Hepatocyte (in vitro differentiated cells): ENCODE data around the gene SMAP1. TPM values are rescaled to one million over a fixed set of nuclear protein-coding genes. Genes with fewer than 3 reads are reported as not detected.

Experiments
- DNase-seq: peaks from one replicate; pipeline ENCODE4 v3.0.0-alpha.2; 2016; ENCODE audit warnings: low spot score
- H2AFZ ChIP-seq: fragments of 200-600 bp; sonication (generic); 2 replicates; pipeline ENCODE4 v1.6.0; 2016; ENCODE audit warnings: antibody characterized with exemption, mild to moderate bottlenecking
- H3K27ac ChIP-seq: fragments of 200-600 bp; sonication (generic); 2 replicates; pipeline ENCODE4 v1.5.1; 2016; ENCODE audit warnings: mild to moderate bottlenecking
- H3K27me3 ChIP-seq: fragments of 200-600 bp; sonication (generic); 2 replicates; pipeline ENCODE4 v1.6.1; 2016
- H3K36me3 ChIP-seq: fragments of 200-600 bp; sonication (generic); replicated peaks from 2 replicates; pipeline ENCODE4 v1.5.1; 2016; ENCODE audit warnings: low read depth; ENCODE audit not compliant: insufficient read depth
- H3K4me1 ChIP-seq: fragments of 200-600 bp; sonication (generic); 2 replicates; pipeline ENCODE4 v1.5.1; 2016; ENCODE audit warnings: mild to moderate bottlenecking, moderate library complexity; ENCODE audit not compliant: insufficient read depth
- H3K4me2 ChIP-seq: fragments of 200-600 bp; sonication (generic); 2 replicates; pipeline ENCODE4 v1.6.0; 2016
- H3K4me3 ChIP-seq: fragments of 200-600 bp; sonication (generic); 2 replicates; pipeline ENCODE4 v1.5.1; 2016; ENCODE audit warnings: mild to moderate bottlenecking
- H3K79me2 ChIP-seq: fragments of 200-600 bp; sonication (generic); 2 replicates; pipeline ENCODE4 v1.6.0; 2017; ENCODE audit warnings: mild to moderate bottlenecking
- H3K9me2 ChIP-seq: fragments of 200-600 bp; sonication (generic); replicated peaks from 2 replicates; pipeline ENCODE4 v1.6.0; 2017; ENCODE audit warnings: mild to moderate bottlenecking; ENCODE audit not compliant: insufficient read depth
- H3K9me3 ChIP-seq: fragments of 200-600 bp; sonication (generic); 2 replicates; pipeline ENCODE4 v1.5.1; 2016; ENCODE audit warnings: low read depth, mild to moderate bottlenecking
- H4K20me1 ChIP-seq: fragments of 200-600 bp; sonication (generic); 2 replicates; pipeline ENCODE4 v1.6.0; 2016; ENCODE audit warnings: mild to moderate bottlenecking; ENCODE audit not compliant: insufficient read depth, poor library complexity, severe bottlenecking
- EZH2 ChIP-seq: fragments of 200-600 bp; sonication (generic); IDR thresholded peaks from 2 replicates; pipeline ENCODE4 v1.6.1; 2016; ENCODE audit warnings: antibody characterized with exemption, mild to moderate bottlenecking, borderline replicate concordance
- EZH2phosphoT487 ChIP-seq: fragments of 200-600 bp; sonication (generic); IDR thresholded peaks from one replicate; pipeline ENCODE4 v1.6.1; 2018; ENCODE audit warnings: antibody characterized with exemption, mild to moderate bottlenecking, low read depth, moderate library complexity; ENCODE audit not compliant: unreplicated experiment, severe bottlenecking
- WGBS: methylation state at CpG from one replicate; pipeline ENCODE4 v1.1.6; 2016; ENCODE audit warnings: low lambda C conversion rate; ENCODE audit errors: missing lambda C conversion rate; 5-methylcytosine and 5-hydroxymethylcytosine counted together
- polyA plus RNA-seq: library from polyadenylated mRNA; unstranded; fragments of >200 nt; fragmentation: Nextera tagmentation; extraction: Ambion mirVana; gene quantifications from 2 replicates; pipeline ENCODE4 v1.2.1, GENCODE V29; 2016
- total RNA-seq: library from RNA; depleted of rRNA; stranded (reverse); fragments of >200 nt; gene quantifications from 2 replicates; pipeline ENCODE4 v1.2.3, GENCODE V29; 2014
- TF ChIP-seq, protein P1 (sequence below): fragments of 200-600 bp; sonication (generic); IDR thresholded peaks from 2 replicates; pipeline ENCODE4 v1.5.1; 2016; ENCODE audit warnings: antibody characterized with exemption, mild to moderate bottlenecking; ENCODE audit not compliant: poor library complexity

The SMAP1 gene
- total and polyA plus RNA-seq, 2 experiments from 2014 or later, result 28.2 to 42.4 TPM

DNA sequence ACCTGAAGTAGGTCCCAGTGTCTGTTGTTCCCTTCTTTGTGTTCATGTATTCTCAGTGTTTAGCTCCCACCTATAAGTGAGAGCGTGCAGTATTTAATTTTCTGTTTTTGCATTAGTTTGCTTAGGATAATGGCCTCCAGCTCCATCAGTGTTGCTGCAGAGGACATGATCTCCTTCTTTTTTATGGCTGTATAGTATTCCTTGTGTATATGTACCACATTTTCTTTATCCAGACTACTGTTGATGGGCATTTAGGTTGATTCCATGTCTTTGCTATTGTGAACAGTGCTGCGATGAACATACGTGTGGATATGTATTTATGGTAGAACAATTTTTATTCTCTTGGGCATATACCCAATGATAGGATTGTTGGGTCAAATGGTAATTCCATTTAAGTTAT lies 163.7 kb downstream of the SMAP1 start:
- H3K4me2 ChIP-seq, result no peak overlapping the region
- H3K4me1 ChIP-seq, result no peaks in the 10 kb centered on the region
- TF ChIP-seq, protein P1, sequence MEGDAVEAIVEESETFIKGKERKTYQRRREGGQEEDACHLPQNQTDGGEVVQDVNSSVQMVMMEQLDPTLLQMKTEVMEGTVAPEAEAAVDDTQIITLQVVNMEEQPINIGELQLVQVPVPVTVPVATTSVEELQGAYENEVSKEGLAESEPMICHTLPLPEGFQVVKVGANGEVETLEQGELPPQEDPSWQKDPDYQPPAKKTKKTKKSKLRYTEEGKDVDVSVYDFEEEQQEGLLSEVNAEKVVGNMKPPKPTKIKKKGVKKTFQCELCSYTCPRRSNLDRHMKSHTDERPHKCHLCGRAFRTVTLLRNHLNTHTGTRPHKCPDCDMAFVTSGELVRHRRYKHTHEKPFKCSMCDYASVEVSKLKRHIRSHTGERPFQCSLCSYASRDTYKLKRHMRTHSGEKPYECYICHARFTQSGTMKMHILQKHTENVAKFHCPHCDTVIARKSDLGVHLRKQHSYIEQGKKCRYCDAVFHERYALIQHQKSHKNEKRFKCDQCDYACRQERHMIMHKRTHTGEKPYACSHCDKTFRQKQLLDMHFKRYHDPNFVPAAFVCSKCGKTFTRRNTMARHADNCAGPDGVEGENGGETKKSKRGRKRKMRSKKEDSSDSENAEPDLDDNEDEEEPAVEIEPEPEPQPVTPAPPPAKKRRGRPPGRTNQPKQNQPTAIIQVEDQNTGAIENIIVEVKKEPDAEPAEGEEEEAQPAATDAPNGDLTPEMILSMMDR, result no peak
- TF ChIP-seq EZH2 (no peak), EZH2phosphoT487 (no peak)
- no peak overlapping the region for H2AFZ ChIP-seq
- H4K20me1 ChIP-seq, result no peaks in the 10 kb centered on the region
- H3K27me3 ChIP-seq, result no peaks in the 10 kb centered on the region
- no peaks in the 10 kb centered on the region for H3K36me3 ChIP-seq
- no peak overlapping the region for H3K27ac ChIP-seq
- DNase-seq, result no peak
- H3K79me2 ChIP-seq, result peaks cover 17% of the 10 kb centered on the region
- no peaks in the 10 kb centered on the region for H3K9me3 ChIP-seq
- H3K9me2 ChIP-seq, result no peaks in the 10 kb centered on the region
- WGBS, result 99% methylated on average over 3 of the region's 3 CpGs
- H3K4me3 ChIP-seq, result no peak overlapping the region

DNA sequence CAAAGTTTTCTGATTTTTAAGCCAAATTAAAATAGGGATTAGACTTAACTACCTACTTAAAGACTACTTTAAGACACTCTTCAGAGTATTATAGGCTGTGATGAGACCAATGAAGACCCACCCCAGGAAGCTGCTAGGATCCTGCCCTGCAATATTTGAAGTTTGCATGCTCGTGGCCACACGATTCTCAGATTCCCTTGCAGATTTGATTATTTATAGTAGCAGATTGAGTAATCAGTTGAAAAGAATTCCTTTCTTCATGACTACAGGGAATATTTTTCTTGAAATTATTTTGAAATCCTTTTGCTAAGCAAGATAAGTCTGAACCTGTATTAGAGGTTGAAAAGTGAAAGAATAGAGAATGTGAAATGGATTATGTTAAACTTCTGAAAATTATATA lies 166.8 kb downstream of the SMAP1 start:
- Histone ChIP-seq H3K4me2 (no peak overlapping the region), H3K27me3 (no peaks in the 10 kb centered on the region), H3K4me1 (no peaks in the 10 kb centered on the region), H3K79me2 (peaks cover 17% of the 10 kb centered on the region), H2AFZ (no peak overlapping the region), H3K9me2 (no peaks in the 10 kb centered on the region), H3K36me3 (no peaks in the 10 kb centered on the region), H4K20me1 (no peaks in the 10 kb centered on the region), H3K4me3 (no peak overlapping the region), H3K27ac (no peak overlapping the region), H3K9me3 (no peaks in the 10 kb centered on the region)
- WGBS, result 90% methylated on average over 2 of the region's 2 CpGs
- TF ChIP-seq EZH2phosphoT487, result no peak
- no peak for TF ChIP-seq EZH2
- TF ChIP-seq, protein P1, result no peak
- no peak for DNase-seq

GRCh38 chr6:70838907-70839285 lies 171.2 kb downstream of the SMAP1 start:
- Histone ChIP-seq H3K4me2 (no peak overlapping the region), H3K9me3 (no peaks in the 10 kb centered on the region), H3K27ac (no peak overlapping the region), H3K4me1 (no peaks in the 10 kb centered on the region), H2AFZ (no peak overlapping the region), H3K27me3 (no peaks in the 10 kb centered on the region), H3K4me3 (no peak overlapping the region), H3K9me2 (no peaks in the 10 kb centered on the region), H3K36me3 (no peaks in the 10 kb centered on the region), H4K20me1 (no peaks in the 10 kb centered on the region), H3K79me2 (peaks cover 3% of the 10 kb centered on the region)
- no peak for DNase-seq
- 70% methylated on average over 2 of the region's 2 CpGs for WGBS
- TF ChIP-seq EZH2, result no peak
- TF ChIP-seq, protein P1, result no peak
- no peak for TF ChIP-seq EZH2phosphoT487
